ENCODE results near the gene TSFM.

GRCh38 chr12:57797933-57798332 is 15.3 kb downstream of the TSFM start:
- TF ChIP-seq CTCF (IDR thresholded peaks at IDR 0.05) (no peak), POLR2A (IDR thresholded peaks at IDR 0.05) (no peak), POLR2AphosphoS5 (IDR thresholded peaks at IDR 0.05; ENCODE audit: insufficient read depth in 1 of 2, low read depth in 1 of 2) (no peak)

Measured in vagina (tissue), 2 donors.